ENCODE measurements around the gene CSHL1.
"Not testable (repeated sequence)": the region's sequence is repeated elsewhere in the genome, so short reads cannot be mapped to it uniquely, and the experiment has no call there.

The CSHL1 gene

GRCh38 chr17:63940584-63940983 is 29.5 kb upstream of the CSHL1 start:
- no peak for DNase-seq (ENCODE audit: low read depth)

- no peak for DNase-seq (ENCODE audit: low read depth)
Measured at GRCh38 chr17:63939884-63940283, 28.8 kb upstream of the CSHL1 start.

DNA sequence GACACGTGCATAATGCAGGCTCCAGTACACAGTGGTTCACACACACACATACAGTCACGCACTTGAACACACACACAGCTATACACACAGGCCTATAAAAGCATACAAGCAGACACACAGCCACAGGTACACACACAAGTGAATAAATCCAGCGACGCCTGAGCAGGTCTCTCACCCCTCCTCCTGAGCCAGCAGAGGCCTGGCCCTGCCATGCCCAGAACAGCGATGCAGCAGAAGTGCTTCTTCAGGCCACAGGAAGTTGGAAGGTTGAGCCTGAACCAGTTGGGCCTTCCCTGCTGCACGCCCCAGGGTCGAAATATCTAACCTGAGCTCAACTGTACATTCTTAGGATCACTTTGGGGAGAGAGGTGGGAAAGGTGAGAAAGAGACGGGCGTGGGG is 28.3 kb upstream of the CSHL1 start:
- no peak for DNase-seq (ENCODE audit: low read depth)

DNA sequence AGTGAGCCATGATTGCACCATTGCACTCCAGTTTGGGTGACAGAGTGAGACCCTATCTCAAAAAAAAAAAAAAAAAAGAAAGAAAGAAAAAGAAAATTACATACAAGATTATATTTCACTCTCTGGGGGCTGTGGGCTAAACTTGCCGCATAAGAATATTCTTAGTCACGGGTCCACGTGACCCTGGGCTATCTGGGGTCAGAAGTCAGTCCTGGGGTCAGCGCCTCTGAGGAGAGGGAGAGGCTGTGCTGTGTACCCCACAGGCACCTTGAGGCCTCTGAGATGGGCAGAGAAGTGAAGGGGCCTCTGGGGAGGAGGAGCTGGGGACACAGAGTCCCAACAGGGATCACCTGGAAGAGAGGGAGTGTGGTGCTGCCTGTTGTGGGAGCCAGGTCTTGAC is 26.9 kb upstream of the CSHL1 start:
- DNase-seq (ENCODE audit: low read depth): no peak

DNA sequence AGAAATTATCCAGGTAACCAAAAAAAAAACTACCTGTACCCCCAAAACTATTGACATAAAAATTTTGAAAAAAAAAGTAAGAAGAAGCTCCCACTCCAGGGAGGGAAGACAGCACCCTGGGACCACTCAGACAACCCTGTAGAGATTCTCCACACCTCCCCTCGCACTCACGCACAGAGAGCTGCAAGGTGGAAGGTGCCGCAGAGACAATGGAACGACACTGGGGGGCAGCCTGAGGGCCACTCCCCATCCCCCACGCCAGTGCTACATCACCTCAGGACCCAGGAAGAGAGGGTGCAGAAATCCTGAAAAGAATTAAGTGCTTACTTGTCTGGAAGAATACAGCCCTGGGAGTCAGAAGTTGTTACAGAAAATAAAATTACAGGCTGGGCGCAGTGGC is 26.3 kb upstream of the CSHL1 start:
- no peak for DNase-seq (ENCODE audit: low read depth)

- DNase-seq (ENCODE audit: low read depth): no peak
Measured at GRCh38 chr17:63934183-63935112, 23.4 kb upstream of the CSHL1 start.

- DNase-seq (ENCODE audit: low read depth): no peak
Measured at GRCh38 chr17:63933598-63933997, 22.5 kb upstream of the CSHL1 start.

- DNase-seq (ENCODE audit: low read depth): no peak
Measured at GRCh38 chr17:63932721-63933120, 21.7 kb upstream of the CSHL1 start.

DNA sequence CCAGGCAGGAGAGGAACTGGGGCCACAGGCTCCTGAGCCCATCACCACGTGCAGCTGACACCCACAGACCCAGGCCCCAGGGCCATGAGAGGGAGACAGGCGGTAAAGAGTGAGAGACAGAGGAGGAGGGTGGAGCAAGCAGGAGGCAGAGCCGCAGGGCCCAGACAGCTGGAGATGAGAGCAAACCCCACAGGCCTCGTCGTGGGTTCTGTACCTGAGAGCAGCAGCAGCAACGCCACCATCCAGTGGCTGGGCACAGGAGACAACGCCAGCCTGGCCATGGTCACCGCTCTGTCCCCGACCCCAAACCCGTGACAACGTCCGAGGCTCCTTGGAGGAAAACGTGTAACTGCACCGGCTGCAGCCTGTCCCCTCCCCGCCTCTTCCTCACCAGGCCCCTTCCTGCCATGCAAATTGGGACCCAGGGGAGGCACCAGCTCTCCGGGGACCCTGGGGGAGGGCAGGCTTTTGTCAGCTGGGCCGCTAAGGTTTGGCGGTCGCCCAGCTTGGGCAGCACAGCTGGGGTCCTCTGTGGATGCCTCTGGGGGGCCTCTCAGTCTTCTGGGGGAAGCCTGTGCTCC is 21.0 kb upstream of the CSHL1 start, which contains the start of gene CD79B:
Gene CD79B, minus strand, starts transcription at position 351 of the 581 bp plus-strand sequence. Its CDS starts 70 bp downstream, at position 281.
- no peak for DNase-seq (ENCODE audit: low read depth)

- peak; percentile 17 for DNase-seq (ENCODE audit: low read depth)
Measured at GRCh38 chr17:63930951-63931575, 20.0 kb upstream of the CSHL1 start.

- no peak for DNase-seq (ENCODE audit: low read depth)
Measured at GRCh38 chr17:63929860-63930766, 19.1 kb upstream of the CSHL1 start.

- no peak for DNase-seq (ENCODE audit: low read depth)
Measured at GRCh38 chr17:63928966-63929695, 18.1 kb upstream of the CSHL1 start.

DNA sequence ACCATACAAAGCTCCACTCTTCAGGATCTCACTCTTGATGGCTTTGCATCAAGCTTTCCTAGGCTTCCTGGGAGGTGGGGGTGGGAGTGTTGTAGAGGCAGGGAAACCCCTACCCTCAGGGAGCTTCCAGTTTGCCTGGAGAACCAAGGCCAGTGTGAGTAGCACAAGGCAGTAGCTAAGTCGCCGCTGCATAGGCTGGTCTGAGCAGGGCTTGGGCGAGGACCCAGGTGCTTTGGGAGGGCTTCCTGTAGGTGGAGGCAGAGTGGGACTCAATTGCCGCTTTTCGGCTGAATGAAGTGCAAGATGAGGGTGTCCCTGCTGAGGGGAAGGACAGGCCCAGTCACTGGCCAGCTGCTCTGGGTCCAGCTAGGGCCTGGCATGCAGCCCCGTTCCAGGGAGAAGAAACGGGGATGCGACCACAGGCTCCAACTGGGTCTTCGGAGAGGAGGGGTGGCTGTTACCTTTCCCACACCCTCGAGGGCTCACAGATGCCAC is 17.2 kb upstream of the CSHL1 start:
- DNase-seq (ENCODE audit: low read depth): no peak

GRCh38 chr17:63927464-63928171 is 16.6 kb upstream of the CSHL1 start:
- no peak for DNase-seq (ENCODE audit: low read depth)

- no peak for DNase-seq (ENCODE audit: low read depth)
Measured at GRCh38 chr17:63926164-63926563, 15.1 kb upstream of the CSHL1 start.

- no peak for DNase-seq (ENCODE audit: low read depth)
Measured at GRCh38 chr17:63925615-63926014, 14.6 kb upstream of the CSHL1 start.

DNA sequence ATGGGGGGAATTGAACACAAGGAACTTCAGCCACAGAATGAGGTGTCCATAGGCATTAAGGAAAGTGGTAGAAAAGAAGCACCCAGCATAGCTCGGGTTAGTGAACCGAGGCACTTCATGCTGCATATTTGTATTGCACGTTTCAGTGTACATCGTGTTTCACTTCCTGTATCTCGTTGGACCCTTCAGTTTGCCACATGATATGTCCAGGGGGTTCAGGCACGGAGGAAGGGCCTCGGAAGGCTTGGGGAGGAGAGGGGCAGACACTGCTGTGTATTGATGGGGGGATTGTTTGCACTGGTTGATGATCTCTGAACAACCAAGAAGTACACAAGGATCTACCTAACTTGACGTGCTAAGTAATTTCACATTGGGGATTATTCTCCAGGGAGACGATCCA is 11.3 kb upstream of the CSHL1 start:
- DNase-seq (ENCODE audit: low read depth): not testable (repeated sequence)

DNA sequence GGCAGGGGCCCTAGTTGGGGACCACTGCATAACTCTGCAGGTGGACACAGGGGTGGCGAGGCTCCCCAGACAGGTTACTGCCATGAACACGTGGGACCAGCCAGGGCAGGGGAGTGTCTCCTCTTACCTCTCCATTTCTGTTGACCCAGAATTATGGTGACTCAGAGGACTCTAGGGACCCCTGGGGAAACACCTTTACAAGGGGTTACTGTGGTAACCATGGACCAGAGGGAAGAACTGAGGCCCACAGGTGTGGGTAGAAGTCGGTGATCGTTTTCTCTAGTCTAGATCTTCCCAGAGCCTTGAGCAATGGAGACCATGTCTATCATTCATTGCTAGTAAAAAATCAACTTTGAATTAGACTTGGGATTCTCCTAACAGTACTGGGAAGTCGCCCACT is 9.7 kb upstream of the CSHL1 start:
- DNase-seq (ENCODE audit: low read depth): not testable (repeated sequence)

DNA sequence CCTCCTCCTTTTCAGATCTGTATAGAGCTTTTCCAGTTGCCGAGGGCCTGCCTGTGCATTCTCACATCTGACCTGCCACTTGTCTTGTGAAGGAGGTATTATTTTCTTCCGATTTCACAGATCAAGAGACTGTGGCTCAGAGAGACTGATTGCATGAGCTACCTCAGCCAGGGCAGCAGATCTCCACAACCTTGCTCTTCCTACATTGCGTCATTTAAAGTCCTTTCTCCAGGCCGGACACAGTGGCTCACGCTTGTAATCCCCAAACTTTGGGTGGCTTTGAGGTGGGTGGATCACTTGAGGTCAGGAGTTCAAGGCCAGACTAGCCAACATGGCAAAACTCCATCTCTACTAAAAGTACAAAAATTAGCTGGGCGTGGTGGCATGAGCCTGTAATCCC is 9.0 kb upstream of the CSHL1 start:
- DNase-seq (ENCODE audit: low read depth): not testable (repeated sequence)

GRCh38 chr17:63919311-63919723 is 8.3 kb upstream of the CSHL1 start:
- peak; percentile 65 for DNase-seq (ENCODE audit: low read depth)
